HEK293 (cell line): ENCODE data around the gene DPP6.

ENCODE experiments used
- CTCF ChIA-PET: fragments of 350-600 bp; formaldehyde crosslinking; extraction: SDS; loops from one replicate; lab custom pipeline; 2021; ENCODE audit warnings: antibody characterized with exemption; lab: Yijun Ruan, JAX
- POLR2A ChIA-PET: fragments of 300-600 bp; formaldehyde crosslinking; extraction: SDS; loops from one replicate; lab custom pipeline; 2020; ENCODE audit warnings: antibody characterized with exemption, inconsistent platforms; lab: Yijun Ruan, JAX
- H3K27ac ChIP-seq: fragments of 200-500 bp; sonication (Bioruptor generic); 2 replicates; pipeline ENCODE4 v1.5.1; 2014; ENCODE audit warnings: low read depth, low read length, control low read depth, inconsistent platforms; ENCODE audit errors: extremely low read depth
- H3K36me3 ChIP-seq, 2 experiments: fragments of 200-500 bp in 1 of 2; sonication (Bioruptor generic) in 1 of 2; 1 replicate in 1 of 2; 2 replicates in 1 of 2; pipeline ENCODE4 v1.5.1; 2014 to 2017; ENCODE audit warnings: inconsistent platforms in 2 of 2, low read length in 2 of 2; ENCODE audit not compliant: control insufficient read depth in 2 of 2, insufficient read depth in 1 of 2
- H3K4me1 ChIP-seq: fragments of 200-500 bp; sonication (Bioruptor generic); 2 replicates; pipeline ENCODE4 v1.5.1; 2014; ENCODE audit warnings: mild to moderate bottlenecking, low read length, inconsistent platforms; ENCODE audit not compliant: control insufficient read depth, insufficient read depth
- H3K4me3 ChIP-seq: 2 replicates; pipeline ENCODE4 v1.5.1; 2011; ENCODE audit warnings: low read depth, mild to moderate bottlenecking, control low read depth, low read length, moderate library complexity
- H3K9me3 ChIP-seq: fragments of 200-500 bp; sonication (Bioruptor generic); 2 replicates; pipeline ENCODE4 v1.5.1; 2014; ENCODE audit warnings: low read depth, low read length, inconsistent platforms; ENCODE audit not compliant: control insufficient read depth, insufficient read depth
- EGR2 ChIP-seq: fragments of 450-650 bp; formaldehyde crosslinking; IDR thresholded peaks from 2 replicates; pipeline ENCODE4 v1.5.1; 2016; ENCODE audit warnings: low read depth, missing biosample characterization, missing genetic modification characterization
- ELK4 ChIP-seq: IDR thresholded peaks from 2 replicates; pipeline ENCODE4 v1.6.1; 2011; ENCODE audit warnings: mild to moderate bottlenecking, low read depth, low read length, borderline replicate concordance
- HOXC10 ChIP-seq: sonication (generic); formaldehyde crosslinking; IDR thresholded peaks from 2 replicates; pipeline ENCODE4 v1.8.1; 2023; ENCODE audit warnings: mild to moderate bottlenecking, missing genetic modification reagents
- HOXD13 ChIP-seq: sonication (generic); formaldehyde crosslinking; IDR thresholded peaks from 2 replicates; pipeline ENCODE4 v1.8.0; 2022; ENCODE audit warnings: missing genetic modification reagents, borderline replicate concordance
- MZF1 ChIP-seq: fragments of 450-650 bp; formaldehyde crosslinking; IDR thresholded peaks from 2 replicates; pipeline ENCODE4 v1.5.1; 2017; ENCODE audit warnings: missing biosample characterization, missing genetic modification characterization, borderline replicate concordance
- SCRT2 ChIP-seq: fragments of 450-650 bp; formaldehyde crosslinking; IDR thresholded peaks from 2 replicates; pipeline ENCODE4 v1.5.1; 2016; ENCODE audit warnings: missing biosample characterization, missing genetic modification characterization
- SP2 ChIP-seq: fragments of 450-650 bp; formaldehyde crosslinking; IDR thresholded peaks from 2 replicates; pipeline ENCODE4 v1.5.1; 2016; ENCODE audit warnings: missing biosample characterization, missing genetic modification characterization
- YY2 ChIP-seq: fragments of 450-650 bp; formaldehyde crosslinking; IDR thresholded peaks from 2 replicates; pipeline ENCODE4 v1.5.1; 2016; ENCODE audit warnings: missing biosample characterization, missing genetic modification characterization
- ZBTB26 ChIP-seq: fragments of 450-650 bp; formaldehyde crosslinking; optimal IDR thresholded peaks from 2 replicates; pipeline ENCODE3; 2016; ENCODE audit warnings: missing biosample characterization, mild to moderate bottlenecking, missing genetic modification characterization
- ZBTB6 ChIP-seq: fragments of 450-650 bp; formaldehyde crosslinking; IDR thresholded peaks from 2 replicates; pipeline ENCODE4 v1.5.1; 2017; ENCODE audit warnings: missing biosample characterization, missing genetic modification characterization
- ZFP41 ChIP-seq: fragments of 450-650 bp; formaldehyde crosslinking; IDR thresholded peaks from 2 replicates; pipeline ENCODE4 v1.5.1; 2016; ENCODE audit warnings: missing biosample characterization, missing genetic modification characterization, borderline replicate concordance
- ZFP69B ChIP-seq: fragments of 450-650 bp; formaldehyde crosslinking; IDR thresholded peaks from 2 replicates; pipeline ENCODE4 v1.5.1; 2016; ENCODE audit warnings: missing biosample characterization, missing genetic modification characterization
- ZIC2 ChIP-seq: fragments of 450-650 bp; formaldehyde crosslinking; IDR thresholded peaks from 2 replicates; pipeline ENCODE4 v1.5.1; 2016; ENCODE audit warnings: missing biosample characterization, missing genetic modification characterization
- ZNF140 ChIP-seq: fragments of 450-650 bp; formaldehyde crosslinking; IDR thresholded peaks from 2 replicates; pipeline ENCODE4 v1.5.1; 2016; ENCODE audit warnings: missing biosample characterization, missing genetic modification characterization
- ZNF169 ChIP-seq: fragments of 450-650 bp; formaldehyde crosslinking; IDR thresholded peaks from 2 replicates; pipeline ENCODE4 v1.5.1; 2016; ENCODE audit warnings: missing biosample characterization, missing genetic modification characterization
- ZNF214 ChIP-seq: fragments of 450-650 bp; formaldehyde crosslinking; IDR thresholded peaks from 2 replicates; pipeline ENCODE4 v1.5.1; 2017; ENCODE audit warnings: missing biosample characterization, mild to moderate bottlenecking, missing genetic modification characterization, borderline replicate concordance
- ZNF239 ChIP-seq: fragments of 450-650 bp; formaldehyde crosslinking; IDR thresholded peaks from 2 replicates; pipeline ENCODE4 v1.5.1; 2016; ENCODE audit warnings: missing biosample characterization, missing genetic modification characterization
- ZNF302 ChIP-seq: fragments of 450-650 bp; formaldehyde crosslinking; IDR thresholded peaks from 2 replicates; pipeline ENCODE4 v1.5.1; 2016; ENCODE audit warnings: missing biosample characterization, missing genetic modification characterization, low read depth
- ZNF324 ChIP-seq: fragments of 450-650 bp; formaldehyde crosslinking; IDR thresholded peaks from 2 replicates; pipeline ENCODE4 v1.5.1; 2016; ENCODE audit warnings: missing biosample characterization, missing genetic modification characterization
- ZNF488 ChIP-seq: fragments of 450-650 bp; formaldehyde crosslinking; IDR thresholded peaks from 2 replicates; pipeline ENCODE4 v1.5.1; 2016; ENCODE audit warnings: missing biosample characterization, missing genetic modification characterization
- ZNF513 ChIP-seq: fragments of 450-650 bp; IDR thresholded peaks from 2 replicates; pipeline ENCODE4 v1.5.1; 2018; ENCODE audit warnings: missing biosample characterization, missing genetic modification characterization
- ZNF518A ChIP-seq: fragments of 450-650 bp; formaldehyde crosslinking; conservative IDR thresholded peaks from 2 replicates; pipeline ENCODE4 v1.5.1; 2016; ENCODE audit warnings: low read depth, missing biosample characterization, missing genetic modification characterization
- ZNF521 ChIP-seq: fragments of 450-650 bp; formaldehyde crosslinking; IDR thresholded peaks from 2 replicates; pipeline ENCODE4 v1.5.1; 2017; ENCODE audit warnings: missing biosample characterization, mild to moderate bottlenecking, missing genetic modification characterization
- ZNF580 ChIP-seq: fragments of 450-650 bp; formaldehyde crosslinking; IDR thresholded peaks from 2 replicates; pipeline ENCODE4 v1.5.1; 2016; ENCODE audit warnings: missing biosample characterization, missing genetic modification characterization
- ZNF626 ChIP-seq: fragments of 450-650 bp; sonication (Bioruptor Pico); formaldehyde crosslinking; IDR thresholded peaks from 2 replicates; pipeline ENCODE4 v1.5.1; 2018; ENCODE audit warnings: missing biosample characterization, missing genetic modification characterization, inconsistent platforms
- ZNF677 ChIP-seq: fragments of 450-650 bp; IDR thresholded peaks from 2 replicates; pipeline ENCODE4 v1.5.0; 2018; ENCODE audit warnings: missing biosample characterization, mild to moderate bottlenecking, missing genetic modification characterization, moderate library complexity
- ZNF76 ChIP-seq: fragments of 450-650 bp; formaldehyde crosslinking; IDR thresholded peaks from 2 replicates; pipeline ENCODE4; 2016; ENCODE audit warnings: low read depth, missing biosample characterization, missing genetic modification characterization, borderline replicate concordance

Gene DPP6

GRCh38 chr7:154770361-154770760 lies 718.2 kb downstream of the DPP6 start:
- Histone ChIP-seq H3K9me3 (no peaks in the 10 kb centered on the region), H3K4me3 (no peak overlapping the region), H3K36me3 (no peaks in the 10 kb centered on the region), H3K4me1 (no peaks in the 10 kb centered on the region), H3K27ac (no peak overlapping the region)
- POLR2A ChIA-PET, result no interaction called here
- CTCF ChIA-PET, result no interaction called here
- TF ChIP-seq ZFP69B (tag by site-specific recombination), result no peak
- TF ChIP-seq ZNF488, result no peak
- no peak for TF ChIP-seq ZBTB6
- no peak for TF ChIP-seq HOXC10 (CRISPR knock-in tag)
- TF ChIP-seq ZNF677, result no peak
- no peak for TF ChIP-seq SP2 (tag by site-specific recombination)
- TF ChIP-seq SCRT2 (tag by site-specific recombination), result no peak
- TF ChIP-seq ZNF76, result no peak
- TF ChIP-seq ZBTB26, result no peak
- TF ChIP-seq ZNF324, result no peak
- TF ChIP-seq ZNF580 (tag by site-specific recombination), result no peak
- TF ChIP-seq ZNF626 (tag by site-specific recombination), result no peak
- no peak for TF ChIP-seq ZNF521
- TF ChIP-seq ZNF140 (tag by site-specific recombination), result no peak

GRCh38 chr7:154770962-154771361 lies 718.8 kb downstream of the DPP6 start:
- ChIA-PET CTCF (interaction anchor here (0.6 kb wide), 1 partner anchor 1375 kb away, joined by 3 read pairs; no protein-coding TSS in a partner anchor), POLR2A (no interaction called here)
- Histone ChIP-seq H3K36me3 (no peaks in the 10 kb centered on the region), H3K4me1 (no peaks in the 10 kb centered on the region), H3K27ac (no peak overlapping the region), H3K4me3 (no peak overlapping the region), H3K9me3 (no peaks in the 10 kb centered on the region)
- TF ChIP-seq ZNF169 (no peak), ELK4 (no peak), ZNF239 (tag by site-specific recombination) (no peak), ZNF518A (tag by site-specific recombination) (no peak), ZFP41 (no peak), ZNF214 (no peak), ZIC2 (tag by site-specific recombination) (no peak), ZNF302 (tag by site-specific recombination) (no peak), ZNF513 (no peak), HOXD13 (CRISPR knock-in tag) (no peak), YY2 (tag by site-specific recombination) (no peak), MZF1 (no peak), EGR2 (tag by site-specific recombination) (no peak)
